Endothelial cell of hepatic sinusoid (primary cell): ENCODE results near the gene GNG5.
"Not testable (repeated sequence)": the region's sequence is repeated elsewhere in the genome, so short reads cannot be mapped to it uniquely, and the experiment has no call there.

ENCODE experiments used
- in situ Hi-C: cut with HindIII; loops from 2 replicates; pipeline ENCODE4 v1.10.0; 2017; ENCODE audit warnings: low sequenced_read_pairs

Gene GNG5

GRCh38 chr1:84489766-84490165, 16.6 kb downstream of the GNG5 start:
- in situ Hi-C loops, result no loop called here

DNA sequence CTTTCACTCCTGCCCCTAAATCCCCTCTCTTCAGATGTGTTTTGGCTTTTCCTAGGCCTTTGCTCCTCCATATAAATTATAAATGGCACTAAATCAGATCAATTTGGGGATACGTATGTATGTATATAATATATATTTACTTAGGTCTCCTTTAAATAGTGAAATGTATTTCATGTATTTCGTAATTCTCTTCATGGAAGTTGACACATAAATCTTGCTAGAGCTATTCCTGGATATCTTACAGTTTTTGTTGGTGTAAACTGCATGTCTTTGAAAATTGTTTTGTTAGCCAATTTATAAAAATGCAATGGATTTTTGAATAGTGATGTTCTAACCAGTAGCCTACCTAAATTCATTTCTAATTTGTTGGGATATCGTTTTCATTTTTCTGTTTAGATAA, 18.3 kb downstream of the GNG5 start:
- in situ Hi-C loops, result no loop called here

GRCh38 chr1:84481317-84481716, 25.1 kb downstream of the GNG5 start:
- in situ Hi-C loops, result no loop called here

GRCh38 chr1:84480650-84481049, 25.7 kb downstream of the GNG5 start:
- in situ Hi-C loops, result no loop called here

GRCh38 chr1:84479998-84480397, 26.4 kb downstream of the GNG5 start:
- in situ Hi-C loops, result no loop called here

GRCh38 chr1:84478876-84479868, 27.2 kb downstream of the GNG5 start, which contains the start of gene RPF1:
Gene RPF1, plus strand, starts transcription at chr1:84479266. Its CDS starts 16 bp downstream, at chr1:84479282.
- in situ Hi-C loops, result no loop called here

DNA sequence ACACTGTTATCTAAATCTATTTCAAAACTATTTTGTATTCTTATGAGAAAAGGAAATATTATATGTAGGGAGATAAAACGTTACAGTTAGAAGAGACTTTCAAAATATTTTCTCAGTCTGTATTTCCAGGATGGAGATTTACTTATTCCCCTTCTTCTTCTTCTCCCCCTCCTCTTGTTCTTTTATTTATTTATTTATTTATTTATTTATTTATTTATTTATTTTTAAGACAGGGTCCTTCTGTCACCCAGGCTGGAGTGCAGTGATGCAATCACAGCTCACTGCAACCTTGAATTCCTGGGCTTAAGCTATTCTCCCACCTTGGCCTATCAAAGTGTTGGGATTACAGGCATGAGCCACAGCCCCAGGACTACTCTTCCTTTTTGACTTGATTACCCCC, 30.2 kb downstream of the GNG5 start:
- in situ Hi-C loops, result no loop called here

GRCh38 chr1:84467298-84467697, 39.1 kb downstream of the GNG5 start:
- in situ Hi-C loops, result no loop called here

DNA sequence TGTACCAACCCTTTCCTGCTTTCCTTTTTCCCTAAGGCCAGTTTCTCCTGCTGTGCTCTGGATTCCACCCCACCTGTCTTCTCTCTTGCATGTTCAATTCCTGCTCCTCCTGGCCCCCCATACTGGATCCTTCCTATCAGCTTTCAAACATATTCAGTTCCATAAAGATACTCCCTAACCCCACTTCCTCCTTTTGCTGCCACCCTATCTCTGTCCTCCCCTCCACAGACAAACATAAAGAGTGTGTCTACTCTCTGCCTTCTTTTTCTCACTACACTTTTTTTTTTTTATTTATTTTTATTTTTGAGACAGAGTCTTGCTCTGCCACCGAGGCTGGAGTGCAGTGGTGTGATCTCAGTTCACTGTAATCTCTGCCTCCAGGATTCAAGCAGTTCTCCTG, 44.3 kb downstream of the GNG5 start:
- in situ Hi-C loops, result no loop called here

- in situ Hi-C loops, result no loop called here
Observed at GRCh38 chr1:84452436-84452835, 53.9 kb downstream of the GNG5 start.

- in situ Hi-C loops, result no loop called here
Observed at GRCh38 chr1:84450910-84451309, 55.5 kb downstream of the GNG5 start.

DNA sequence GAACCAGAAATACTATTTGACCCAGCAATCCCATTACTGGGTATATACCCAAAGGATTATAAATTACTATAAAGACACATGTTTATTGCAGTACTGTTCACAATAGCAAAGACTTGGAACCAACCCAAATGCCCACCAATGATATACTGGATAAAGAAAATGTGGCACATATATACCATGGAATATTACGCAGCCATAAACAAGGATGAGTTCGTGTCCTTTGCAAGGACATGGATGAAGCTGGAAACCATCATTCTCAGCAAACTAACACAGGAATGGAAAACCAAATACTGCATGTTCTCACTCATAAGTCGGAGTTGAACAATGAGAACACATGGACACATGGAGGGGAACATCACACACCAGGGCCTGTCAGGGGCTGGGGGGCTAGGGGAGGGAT, 57.7 kb downstream of the GNG5 start:
- in situ Hi-C loops, result not testable (repeated sequence)
